Endothelial cell of umbilical vein (primary cell): Measurements from ENCODE around the gene NRXN3. TPM values are rescaled to one million over a fixed set of nuclear protein-coding genes. Genes with fewer than 3 reads are reported as not detected.

Source experiments
- BruUV-seq: library from RNA; stranded (reverse); fragments of 400-500 nt; replicated peaks from 2 replicates; lab custom pipeline; 2021; lab: Mats Ljungman, UMichigan
- CTCF ChIA-PET: fragments of 300-600, 350-600 bp; sonication (Branson Sonifier 250); formaldehyde crosslinking; loops from one replicate; lab custom pipeline; 2021; ENCODE audit warnings: antibody characterized with exemption, inconsistent platforms; lab: Charles Lee
- POLR2A ChIA-PET: fragments of 300-600, 350-600 bp; sonication (Branson Sonifier 250); formaldehyde crosslinking; loops from one replicate; lab custom pipeline; 2021; ENCODE audit warnings: antibody characterized with exemption, inconsistent platforms; lab: Charles Lee
- DNase-seq: peaks from one replicate; pipeline ENCODE4 v3.0.0-alpha.2; 2011; ENCODE audit warnings: low read depth, low spot score
- FAIRE-seq: peaks from 2 replicates; lab custom pipeline; 2011; peaks lifted over from hg19 to GRCh38; lab: Jason Lieb, UNC
- H2AFZ ChIP-seq: 2 replicates; pipeline ENCODE4 v1.6.0; 2012; ENCODE audit warnings: low read depth, low read length, control low read depth, inconsistent platforms
- H3K27ac ChIP-seq: 2 replicates; pipeline ENCODE4 v1.5.1; 2011; ENCODE audit warnings: low read depth, mild to moderate bottlenecking, control low read depth, low read length, moderate library complexity; ENCODE audit not compliant: insufficient read depth
- H3K27me3 ChIP-seq, 2 experiments: 2 replicates each; pipeline versions ENCODE4 v1.6.0 to v1.6.1; 2011; ENCODE audit warnings: low read length in 2 of 2, mixed read lengths in 1 of 2; ENCODE audit not compliant: control insufficient read depth in 2 of 2, insufficient read depth in 2 of 2
- H3K36me3 ChIP-seq, 2 experiments: 2 replicates in 1 of 2; 3 replicates in 1 of 2; pipeline ENCODE4 v1.5.1; 2011; ENCODE audit warnings: low read length in 2 of 2, mild to moderate bottlenecking in 1 of 2, moderate library complexity in 1 of 2; ENCODE audit not compliant: control insufficient read depth in 2 of 2, insufficient read depth in 2 of 2; ENCODE audit errors: extremely low read depth in 1 of 2
- H3K4me1 ChIP-seq: 3 replicates; pipeline ENCODE4 v1.5.1; 2011; ENCODE audit warnings: mild to moderate bottlenecking, low read length; ENCODE audit not compliant: control insufficient read depth, insufficient read depth; ENCODE audit errors: extremely low read depth
- H3K4me2 ChIP-seq: 2 replicates; pipeline ENCODE4 v1.6.1; 2011; ENCODE audit warnings: low read length, control low read depth, mixed read lengths; ENCODE audit not compliant: insufficient read depth
- H3K4me3 ChIP-seq, 3 experiments: fragments of 200-600 bp in 1 of 3; sonication (generic), shearing (Covaris generic) in 1 of 3; replicated peaks in 1 of 3; 2 replicates each; pipeline ENCODE4 v1.5.1; 2011 to 2016; ENCODE audit warnings: control low read depth in 3 of 3, low read length in 3 of 3, mild to moderate bottlenecking in 2 of 3, inconsistent platforms in 1 of 3, low read depth in 1 of 3, moderate library complexity in 1 of 3; ENCODE audit not compliant: insufficient read depth in 1 of 3
- H3K79me2 ChIP-seq: 2 replicates; pipeline ENCODE4 v1.6.0; 2012; ENCODE audit warnings: low read length, inconsistent platforms; ENCODE audit not compliant: control insufficient read depth, insufficient read depth
- H3K9ac ChIP-seq: replicated peaks from 2 replicates; pipeline ENCODE3; 2011; ENCODE audit warnings: low read length, control low read depth; ENCODE audit not compliant: insufficient read depth; ENCODE audit errors: extremely low read depth
- H3K9me1 ChIP-seq: replicated peaks from 3 replicates; pipeline ENCODE4 v1.6.0; 2011; ENCODE audit warnings: mild to moderate bottlenecking, low read length; ENCODE audit not compliant: control insufficient read depth, insufficient read depth; ENCODE audit errors: extremely low read depth
- H3K9me3 ChIP-seq: replicated peaks from 2 replicates; pipeline ENCODE4 v1.5.1; 2012; ENCODE audit warnings: low read length, inconsistent platforms; ENCODE audit not compliant: control insufficient read depth, insufficient read depth
- H4K20me1 ChIP-seq: replicated peaks from 2 replicates; pipeline ENCODE3; 2011; ENCODE audit warnings: mild to moderate bottlenecking, low read length; ENCODE audit not compliant: control insufficient read depth, insufficient read depth; ENCODE audit errors: extremely low read depth
- CTCF ChIP-seq, 2 donors: IDR thresholded peaks; 1 replicate in 1 of 2; 2 replicates in 1 of 2; pipeline ENCODE4 v1.5.1; 2011; ENCODE audit warnings: low read length in 2 of 2, mild to moderate bottlenecking in 2 of 2, moderate library complexity in 2 of 2, control low read depth in 1 of 2, inconsistent platforms in 1 of 2, low read depth in 1 of 2; ENCODE audit not compliant: insufficient read depth in 1 of 2; ENCODE audit errors: extremely low read depth in 1 of 2
- EZH2 ChIP-seq: IDR thresholded peaks from 2 replicates; pipeline ENCODE4 v1.6.1; 2012; ENCODE audit warnings: borderline replicate concordance, low read depth, mild to moderate bottlenecking, moderate library complexity, low read length, inconsistent platforms; ENCODE audit not compliant: severe bottlenecking
- FOS ChIP-seq: IDR thresholded peaks from 2 replicates; pipeline ENCODE4 v1.6.1; 2011; ENCODE audit warnings: mild to moderate bottlenecking, low read length, moderate library complexity, borderline replicate concordance; ENCODE audit not compliant: insufficient read depth
- GATA2 ChIP-seq: IDR thresholded peaks from 2 replicates; pipeline ENCODE4 v1.7.0; 2011; ENCODE audit warnings: low read depth, mild to moderate bottlenecking, moderate library complexity, mixed read lengths, low read length; ENCODE audit not compliant: insufficient read length, insufficient read depth
- JUN ChIP-seq: IDR thresholded peaks from 2 replicates; pipeline ENCODE4 v1.6.1; 2011; ENCODE audit warnings: borderline replicate concordance, low read depth; ENCODE audit not compliant: insufficient read length, insufficient read depth
- MYC ChIP-seq: IDR thresholded peaks from one replicate; pipeline ENCODE4 v1.6.1; 2011; ENCODE audit warnings: mild to moderate bottlenecking, low read depth, low read length
- POLR2A ChIP-seq: IDR thresholded peaks from 2 replicates; pipeline ENCODE4 v1.6.1; 2012; ENCODE audit warnings: low read depth, mild to moderate bottlenecking, control low read depth, low read length
- POLR2AphosphoS5 ChIP-seq: IDR thresholded peaks from 2 replicates; pipeline ENCODE4 v1.6.1; 2012; ENCODE audit warnings: low read depth, mild to moderate bottlenecking, control low read depth, low read length, moderate library complexity; ENCODE audit not compliant: insufficient read depth
- dilution Hi-C: fragments of 300-500 bp; cut with MboI; formaldehyde crosslinking; loops from one replicate; pipeline ENCODE4 v1.15.0; 2019; ENCODE audit warnings: low sequenced_read_pairs; ENCODE audit not compliant: extremely low pct_ligation_motif_present
- intact Hi-C: fragments of 100-400 bp; cut with micrococcal nuclease; formaldehyde crosslinking; loops from one replicate; pipeline ENCODE4 v1.10.0; 2022
- polyA plus RNA-seq, 4 experiments: library from polyadenylated mRNA; depleted of rRNA in 3 of 4; stranded (reverse) in 3 of 4; unstranded in 1 of 4; fragments of >200 nt; gene quantifications; 2 replicates each; pipeline versions ENCODE4 v1.2.1 to v1.2.3, GENCODE V29; 2011 to 2012; ENCODE audit warnings: missing spikeins in 1 of 4
- total RNA-seq: library from RNA; stranded (reverse); gene quantifications from 2 replicates; pipeline ENCODE4 v1.2.3, GENCODE V29; 2021
- TF ChIP-seq, protein P1 (sequence below): IDR thresholded peaks from 2 replicates; pipeline ENCODE4 v1.6.1; 2011; ENCODE audit not compliant: insufficient read depth, insufficient read length

NRXN3 gene
- total and polyA plus RNA-seq, 2 donors (not counting 3 experiments of a cell fraction or from before 2014, with no cell fraction given), result 0.72 to 4.2 TPM

- POLR2A ChIA-PET, result no interaction called here
Observed at GRCh38 chr14:79464468-79464867, 1294.3 kb downstream of the NRXN3 start.

GRCh38 chr14:79465651-79466050, 1295.5 kb downstream of the NRXN3 start:
- ChIA-PET POLR2A (no interaction called here), CTCF (no interaction called here)
- Histone ChIP-seq H3K36me3 (no peaks in the 10 kb centered on the region), H3K9me1 (no peaks in the 10 kb centered on the region), H3K79me2 (no peaks in the 10 kb centered on the region), H3K27ac (no peak overlapping the region), H3K27me3 (no peaks in the 10 kb centered on the region), H4K20me1 (no peaks in the 10 kb centered on the region), H2AFZ (no peak overlapping the region), H3K4me2 (no peak overlapping the region), H3K9me3 (no peaks in the 10 kb centered on the region), H3K4me3 (no peak overlapping the region), H3K9ac (no peak overlapping the region), H3K4me1 (no peaks in the 10 kb centered on the region)
- TF ChIP-seq JUN, result no peak
- no peak for TF ChIP-seq POLR2AphosphoS5
- TF ChIP-seq POLR2A, result no peak
- TF ChIP-seq, protein P1, sequence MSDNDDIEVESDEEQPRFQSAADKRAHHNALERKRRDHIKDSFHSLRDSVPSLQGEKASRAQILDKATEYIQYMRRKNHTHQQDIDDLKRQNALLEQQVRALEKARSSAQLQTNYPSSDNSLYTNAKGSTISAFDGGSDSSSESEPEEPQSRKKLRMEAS, result no peak
- TF ChIP-seq FOS, result no peak
- TF ChIP-seq EZH2, result no peak
- TF ChIP-seq CTCF (IDR thresholded peaks at IDR 0.05; ENCODE audit: extremely low read depth in 1 of 2, insufficient read depth in 1 of 2, low read depth in 1 of 2, low read length in 2 of 2), result no peak
- no peak for TF ChIP-seq GATA2
- no peak for TF ChIP-seq MYC
- intact Hi-C loops (no loop called here), dilution Hi-C loops (no loop called here)
- BruUV-seq, result no TSS peak
- DNase-seq (no peak), FAIRE-seq (no peak)

More at GRCh38 chr14:79464468-79464867, 1294.3 kb downstream of the NRXN3 start:
- Histone ChIP-seq H3K27me3 (no peaks in the 10 kb centered on the region), H3K4me3 (no peak overlapping the region), H3K9me3 (no peaks in the 10 kb centered on the region), H3K4me2 (no peak overlapping the region), H4K20me1 (no peaks in the 10 kb centered on the region), H3K9ac (no peak overlapping the region), H3K79me2 (no peaks in the 10 kb centered on the region), H3K27ac (no peak overlapping the region), H2AFZ (no peak overlapping the region), H3K9me1 (no peaks in the 10 kb centered on the region), H3K36me3 (no peaks in the 10 kb centered on the region), H3K4me1 (no peaks in the 10 kb centered on the region)
- intact Hi-C loops, result no loop called here
- BruUV-seq, result no TSS peak
- TF ChIP-seq JUN (no peak), MYC (no peak), POLR2AphosphoS5 (no peak)
- TF ChIP-seq, protein P1, result no peak
- no peak for FAIRE-seq
- dilution Hi-C loops, result no loop called here
- DNase-seq, result peak; percentile 6
- CTCF ChIA-PET, result no interaction called here
